HepG2 (cell line): ENCODE results near the gene RASA1. TPM values are rescaled to one million over a fixed set of nuclear protein-coding genes. Genes with fewer than 3 reads are reported as not detected.

Experiments
- ATAC-seq: fragments of 200-7000 bp; cut with Tn5 transposase; 3 replicates; pipeline ENCODE4 v1.9.1; 2020; ENCODE audit warnings: mild to moderate bottlenecking, moderate library complexity
- BruUV-seq: library from RNA; stranded (reverse); fragments of 400-500 nt; replicated peaks from 2 replicates; lab custom pipeline; 2021; lab: Mats Ljungman, UMichigan
- CTCF ChIA-PET: fragments of 300-600 bp; formaldehyde crosslinking; extraction: SDS; loops from one replicate; lab custom pipeline; 2021; ENCODE audit warnings: low total read pairs, inconsistent platforms, low intra/inter-chr PET ratio; lab: Yijun Ruan, JAX
- POLR2A ChIA-PET: fragments of 350-600 bp; sonication (Branson Sonifier 250); formaldehyde crosslinking; loops from one replicate; lab custom pipeline; 2020; ENCODE audit warnings: antibody characterized with exemption, inconsistent platforms; lab: Yijun Ruan, JAX
- DNase-seq: peaks from one replicate; pipeline ENCODE4 v3.0.0-alpha.2; 2015; ENCODE audit warnings: low spot score
- FAIRE-seq: peaks from 3 replicates; lab custom pipeline; 2011; peaks lifted over from hg19 to GRCh38; lab: Jason Lieb, UNC
- H2AFZ ChIP-seq: one replicate; pipeline ENCODE4 v1.6.1; 2011; ENCODE audit warnings: low read length, inconsistent platforms
- H3K27ac ChIP-seq: fragments of 300-600 bp; 3 replicates; pipeline ENCODE4 v1.8.0; 2011; ENCODE audit warnings: mixed run types, mild to moderate bottlenecking, mixed read lengths, low read length, inconsistent platforms; ENCODE audit not compliant: insufficient read depth; ENCODE audit errors: extremely low read length
- H3K27me3 ChIP-seq, 2 experiments: fragments of 200-600 bp in 1 of 2; 2 replicates in 1 of 2; 3 replicates in 1 of 2; pipeline versions ENCODE4 v1.6.0 to v1.8.0; 2011; ENCODE audit warnings: low read length in 2 of 2, mild to moderate bottlenecking in 2 of 2, moderate library complexity in 2 of 2, inconsistent platforms in 1 of 2; ENCODE audit not compliant: insufficient read depth in 2 of 2, control insufficient read depth in 1 of 2
- H3K36me3 ChIP-seq, 2 experiments: fragments of 200-600 bp in 1 of 2; replicated peaks in 1 of 2; 2 replicates in 1 of 2; 3 replicates in 1 of 2; pipeline versions ENCODE4 v1.5.1 to v1.8.0; 2011; ENCODE audit warnings: low read length in 2 of 2, inconsistent platforms in 1 of 2; ENCODE audit not compliant: insufficient read depth in 2 of 2, control insufficient read depth in 1 of 2
- H3K4me1 ChIP-seq: 2 replicates; pipeline ENCODE4 v1.5.1; 2012; ENCODE audit warnings: low read length, inconsistent platforms; ENCODE audit not compliant: insufficient read depth
- H3K4me2 ChIP-seq: 2 replicates; pipeline ENCODE4 v1.6.0; 2011; ENCODE audit warnings: low read depth, low read length, inconsistent platforms
- H3K4me3 ChIP-seq, 3 experiments: fragments of 200-600 bp in 1 of 3; sonication (generic), shearing (Covaris generic) in 1 of 3; replicated peaks in 1 of 3; 2 replicates each; pipeline ENCODE4 v1.5.1; 2011 to 2016; ENCODE audit warnings: low read length in 3 of 3, inconsistent platforms in 2 of 3, low read depth in 2 of 3, mild to moderate bottlenecking in 2 of 3, control low read depth in 1 of 3, mixed read lengths in 1 of 3; ENCODE audit not compliant: insufficient read depth in 1 of 3
- H3K79me2 ChIP-seq: one replicate; pipeline ENCODE4 v1.6.1; 2011; ENCODE audit warnings: low read length, inconsistent platforms; ENCODE audit not compliant: insufficient read depth
- H3K9ac ChIP-seq: 2 replicates; pipeline ENCODE4 v1.6.0; 2011; ENCODE audit warnings: mild to moderate bottlenecking, low read depth, low read length, inconsistent platforms; ENCODE audit not compliant: insufficient read depth
- H3K9me3 ChIP-seq: 2 replicates; pipeline ENCODE4 v1.5.1; 2012; ENCODE audit warnings: mild to moderate bottlenecking, low read length
- H4K20me1 ChIP-seq: 2 replicates; pipeline ENCODE4 v1.6.0; 2011; ENCODE audit warnings: inconsistent platforms, mild to moderate bottlenecking, low read length, moderate library complexity; ENCODE audit not compliant: insufficient read depth
- ATF2 ChIP-seq: sonication (generic); formaldehyde crosslinking; IDR thresholded peaks from 2 replicates; pipeline ENCODE4 v1.4.0; 2020; ENCODE audit warnings: missing genetic modification reagents
- BCL6 ChIP-seq: IDR thresholded peaks from 2 replicates; pipeline ENCODE4 v1.6.1; 2016; ENCODE audit warnings: missing genetic modification reagents, missing compliant biosample characterization
- REXO4 ChIP-seq: sonication (generic); formaldehyde crosslinking; IDR thresholded peaks from 2 replicates; pipeline ENCODE4 v1.8.0; 2022; ENCODE audit warnings: missing genetic modification reagents, mild to moderate bottlenecking, borderline replicate concordance
- SCMH1 ChIP-seq: sonication (generic); formaldehyde crosslinking; IDR thresholded peaks from 2 replicates; pipeline ENCODE4 v1.9.0; 2021; ENCODE audit warnings: missing genetic modification reagents, mild to moderate bottlenecking, borderline replicate concordance
- YEATS2 ChIP-seq: sonication (generic); formaldehyde crosslinking; IDR thresholded peaks from 2 replicates; pipeline ENCODE4 v1.4.0; 2020; ENCODE audit warnings: missing genetic modification reagents, borderline replicate concordance
- ZBTB38 ChIP-seq: sonication (generic); formaldehyde crosslinking; IDR thresholded peaks from 2 replicates; pipeline ENCODE4 v1.5.1; 2020; ENCODE audit warnings: mild to moderate bottlenecking, missing genetic modification reagents
- ZNF331 ChIP-seq: sonication (generic); formaldehyde crosslinking; IDR thresholded peaks from 2 replicates; pipeline ENCODE4 v1.4.0; 2020; ENCODE audit warnings: missing genetic modification reagents
- ZNF530 ChIP-seq: sonication (generic); formaldehyde crosslinking; IDR thresholded peaks from 2 replicates; pipeline ENCODE4 v1.5.0; 2020; ENCODE audit warnings: low read depth, mild to moderate bottlenecking, missing genetic modification reagents
- ZNF713 ChIP-seq: sonication (generic); formaldehyde crosslinking; IDR thresholded peaks from 2 replicates; pipeline ENCODE4 v1.4.0; 2020; ENCODE audit warnings: mild to moderate bottlenecking, missing genetic modification reagents
- ZXDC ChIP-seq: sonication (generic); formaldehyde crosslinking; IDR thresholded peaks from 2 replicates; pipeline ENCODE4 v1.5.0; 2020; ENCODE audit warnings: mild to moderate bottlenecking, missing genetic modification reagents
- WGBS: methylation state at CpG from one replicate; pipeline ENCODE4 v1.1.6; 2017; ENCODE audit warnings: low lambda C conversion rate; 5-methylcytosine and 5-hydroxymethylcytosine counted together
- in situ Hi-C: cut with HindIII; loops from 2 replicates; pipeline ENCODE4 v1.10.0; 2017; ENCODE audit warnings: low pct_unique_long_range_greater_than_20kb; ENCODE audit not compliant: extremely low pct_ligation_motif_present
- intact Hi-C: fragments of 100-400 bp; cut with micrococcal nuclease; formaldehyde crosslinking; loops from one replicate; pipeline ENCODE4 v1.10.0; 2022; ENCODE audit not compliant: unreplicated experiment
- polyA plus RNA-seq, 8 experiments: library from polyadenylated mRNA; depleted of rRNA in 3 of 8; stranded (reverse) in 7 of 8; unstranded in 1 of 8; fragments of >200 nt; fragmentation: Illumina TruSeq in 4 of 8; extraction: Trizol in 4 of 8; gene quantifications; 2 replicates each; pipeline versions ENCODE4 v1.2.1 to v1.2.3, GENCODE V29; 2011 to 2016; ENCODE audit warnings: low read depth in 4 of 8, missing spikeins in 1 of 8, mixed read lengths in 1 of 8; ENCODE audit not compliant: insufficient read depth in 1 of 8
- total RNA-seq, 5 experiments: library from RNA; depleted of rRNA; stranded (reverse); fragments of >200 nt; fragmentation: Illumina TruSeq; extraction: Trizol; gene quantifications; 2 replicates each; pipeline ENCODE4 v1.2.3, GENCODE V29; 2016; ENCODE audit warnings: low read depth in 1 of 5

RASA1 gene
- total and polyA plus RNA-seq, 2 of the 13 experiments (the other 11 are each of a cell fraction or from before 2014, with no cell fraction given): 19.5 to 20.5 TPM

GRCh38 chr5:87307796-87308423, 40.2 kb downstream of the RASA1 start:
- DNase-seq (no peak), ATAC-seq (no peak), FAIRE-seq (no peak)
- H2AFZ ChIP-seq: no peak overlapping the region
- H3K4me2 ChIP-seq: no peak overlapping the region
- intact Hi-C loops: no loop called here
- peaks cover 14% of the 10 kb centered on the region for H3K4me1 ChIP-seq
- in situ Hi-C loops: no loop called here
- H4K20me1 ChIP-seq: 0 out of 2 replicates have a peak, but pooled peaks cover 4% of the 10 kb centered on the region
- peaks cover 8% of the 10 kb centered on the region for H3K79me2 ChIP-seq
- H3K4me3 ChIP-seq: no peak overlapping the region
- no peaks in the 10 kb centered on the region for H3K27me3 ChIP-seq
- H3K9me3 ChIP-seq: no peaks in the 10 kb centered on the region
- H3K36me3 ChIP-seq: peaks cover 2 to 17% of the 10 kb centered on the region in 2 experiments; a peak in 3 of 5 replicates
- H3K27ac ChIP-seq: no peak overlapping the region
- TF ChIP-seq BCL6 (CRISPR knock-in tag) (no peak), ZNF331 (CRISPR knock-in tag) (no peak), ZBTB38 (CRISPR knock-in tag) (no peak), REXO4 (CRISPR knock-in tag) (no peak), ATF2 (CRISPR knock-in tag) (no peak), ZNF713 (CRISPR knock-in tag) (no peak), ZXDC (CRISPR knock-in tag) (no peak), YEATS2 (no peak), ZNF530 (CRISPR knock-in tag) (no peak), SCMH1 (CRISPR knock-in tag) (no peak)
- no peak overlapping the region for H3K9ac ChIP-seq
- CTCF ChIA-PET: no interaction called here
- POLR2A ChIA-PET: no interaction called here
- no TSS peak for BruUV-seq
- 100% methylated on average over 5 of the region's 5 CpGs for WGBS
